CD4-positive, alpha-beta T cell treated with Interleukin-17A for 4 hours (primary cell): ENCODE data around the gene DDX1.

Experiments
- DNase-seq: peaks from one replicate; pipeline ENCODE4 v3.0.0-alpha.2; 2020; ENCODE audit warnings: mixed read lengths

Gene DDX1

GRCh38 chr2:15647622-15648590 lies 56.2 kb downstream of the DDX1 start:
- DNase-seq: no peak

GRCh38 chr2:15648593-15649525 lies 57.2 kb downstream of the DDX1 start:
- DNase-seq: no peak

GRCh38 chr2:15649561-15650255 lies 58.0 kb downstream of the DDX1 start:
- no peak for DNase-seq

GRCh38 chr2:15650616-15651366 lies 59.1 kb downstream of the DDX1 start:
- no peak for DNase-seq

- DNase-seq: no peak
Measured at GRCh38 chr2:15651367-15651727, 59.7 kb downstream of the DDX1 start.

- no peak for DNase-seq
Measured at GRCh38 chr2:15652252-15652651, 60.6 kb downstream of the DDX1 start.

- DNase-seq: no peak
Measured at GRCh38 chr2:15652801-15653200, 61.1 kb downstream of the DDX1 start.

- DNase-seq: no peak
Measured at GRCh38 chr2:15653806-15654726, 62.4 kb downstream of the DDX1 start.

GRCh38 chr2:15654727-15655073 lies 63.0 kb downstream of the DDX1 start:
- no peak for DNase-seq

GRCh38 chr2:15655123-15655887 lies 63.6 kb downstream of the DDX1 start:
- DNase-seq: no peak

GRCh38 chr2:15656090-15656489 lies 64.4 kb downstream of the DDX1 start:
- no peak for DNase-seq

GRCh38 chr2:15657759-15658158 lies 66.1 kb downstream of the DDX1 start:
- DNase-seq: no peak

- no peak for DNase-seq
Measured at GRCh38 chr2:15658911-15659310, 67.2 kb downstream of the DDX1 start.

GRCh38 chr2:15660491-15661294 lies 69.0 kb downstream of the DDX1 start:
- DNase-seq: no peak

- DNase-seq: no peak
Measured at GRCh38 chr2:15661295-15661569, 69.6 kb downstream of the DDX1 start.

- no peak for DNase-seq
Measured at GRCh38 chr2:15662026-15662425, 70.4 kb downstream of the DDX1 start.

GRCh38 chr2:15662579-15662978 lies 70.9 kb downstream of the DDX1 start:
- DNase-seq: no peak

GRCh38 chr2:15663802-15664201 lies 72.1 kb downstream of the DDX1 start:
- DNase-seq: no peak

- DNase-seq: no peak
Measured at GRCh38 chr2:15664273-15665066, 72.8 kb downstream of the DDX1 start.
